Anterior cingulate cortex (tissue), 58 donors: Measurements from ENCODE around the gene DOCK3.
"Not testable (repeated sequence)": the region's sequence is repeated elsewhere in the genome, so short reads cannot be mapped to it uniquely, and the experiment has no call there.

Experiments
- DNase-seq, 58 donors: peaks; one replicate each; lab custom pipeline; 2025; lab: John Stamatoyannopoulos, UW

Gene DOCK3

DNA sequence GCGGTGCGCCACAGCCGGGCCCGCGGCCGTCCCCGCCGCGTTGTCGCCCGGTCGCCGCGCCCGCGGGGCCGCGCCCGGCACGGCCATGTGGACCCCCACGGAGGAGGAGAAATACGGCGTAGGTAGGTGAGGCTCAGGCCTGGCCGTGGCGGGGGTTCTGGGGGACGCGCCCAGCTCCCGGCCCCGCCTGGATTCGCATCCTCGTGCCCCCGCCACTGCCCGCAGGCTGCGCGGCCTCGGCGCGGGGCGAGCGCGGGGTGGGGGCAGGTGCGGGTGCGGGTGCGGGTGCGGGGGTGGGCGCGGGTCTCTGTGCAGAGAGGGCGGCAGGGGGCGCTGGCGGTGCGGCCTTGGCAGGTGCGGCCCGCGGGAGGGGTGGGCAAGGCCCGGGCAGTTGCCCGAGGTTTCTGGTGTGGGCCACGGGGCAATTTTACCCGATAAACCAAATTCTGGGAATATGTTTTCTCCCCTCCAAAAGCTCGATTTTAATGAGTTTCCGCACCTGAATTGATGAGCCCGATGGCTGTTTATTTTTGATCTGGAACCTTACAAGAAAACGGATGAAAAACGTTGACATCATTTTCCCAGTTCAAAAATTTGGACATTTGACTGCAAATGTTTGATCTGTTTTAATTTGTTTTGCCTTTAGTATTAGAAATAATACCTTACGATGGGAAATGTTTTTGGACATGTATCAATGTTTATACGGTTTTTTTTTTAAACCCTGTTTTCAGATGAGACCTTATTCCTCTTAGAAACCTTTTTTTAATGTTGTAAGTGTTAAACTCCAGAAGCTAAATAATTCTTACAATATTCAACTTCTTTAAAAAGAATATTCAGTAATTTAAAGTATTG is 678 bp downstream of the DOCK3 start:
- peak in 53 of 58 donors; percentile 26 to 85 (median 68) for DNase-seq

DNA sequence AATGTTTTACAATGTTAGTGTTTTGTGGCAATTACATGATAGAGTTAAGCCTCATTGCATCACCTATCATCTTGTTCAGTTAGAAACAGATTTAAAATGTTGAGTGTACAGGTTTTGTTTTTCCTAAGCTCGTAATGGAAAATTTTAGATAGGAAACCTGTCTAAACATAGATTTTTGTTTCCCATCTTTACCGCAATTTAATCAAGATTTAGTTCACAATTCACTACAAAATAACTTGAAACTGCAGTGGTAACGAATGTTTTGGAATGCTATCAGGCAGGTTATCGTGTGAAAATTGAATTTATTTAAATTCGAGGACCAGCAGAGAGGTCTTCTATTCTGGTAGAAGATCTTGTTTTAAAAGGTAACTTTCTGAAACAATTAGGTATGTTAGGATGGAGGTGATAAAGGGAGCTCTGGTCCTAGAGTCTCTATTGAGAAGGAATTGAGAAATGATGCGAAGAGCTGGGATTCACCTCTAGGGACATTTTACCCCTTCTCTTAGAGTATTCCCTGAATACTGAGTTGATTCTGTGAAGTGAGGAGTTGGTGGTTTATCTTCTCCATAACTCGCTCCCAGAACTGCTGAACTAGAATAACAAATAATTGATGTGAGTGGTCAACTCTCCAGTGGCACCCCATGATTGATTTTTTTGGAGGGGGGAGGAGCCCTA is 1.4 kb downstream of the DOCK3 start:
- no peak for DNase-seq

DNA sequence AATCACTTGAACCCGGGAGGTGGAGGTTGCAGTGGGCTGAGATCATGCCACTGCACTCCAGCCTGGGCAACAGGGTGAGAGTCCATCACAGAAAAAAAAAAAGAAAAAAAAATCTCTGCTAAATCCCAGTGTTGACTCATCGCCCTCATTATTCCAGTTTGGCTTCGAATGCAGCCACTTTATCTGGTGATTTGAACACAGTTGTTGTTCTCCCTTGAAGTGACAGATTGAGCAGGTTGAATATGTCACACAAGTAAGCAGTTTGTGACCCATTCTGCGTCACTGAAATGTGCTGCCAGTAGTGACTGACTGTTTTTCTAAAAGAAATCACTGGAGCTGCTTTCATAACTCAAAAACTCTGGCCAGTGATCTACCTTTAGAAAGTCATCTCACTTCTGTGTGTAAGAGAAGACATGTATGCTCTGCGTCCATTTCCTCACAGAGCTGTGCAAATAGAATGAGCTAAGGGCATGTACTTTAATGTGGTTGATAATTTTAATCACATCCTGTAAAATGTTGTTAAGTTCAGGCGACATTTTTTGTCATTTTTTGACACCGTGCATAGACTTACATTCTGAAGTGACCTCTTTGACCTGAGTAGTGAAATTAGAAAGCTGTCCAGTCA is 12.5 kb downstream of the DOCK3 start:
- DNase-seq, result peak in 5 of 58 donors; percentile 7 to 40 (median 27)

DNA sequence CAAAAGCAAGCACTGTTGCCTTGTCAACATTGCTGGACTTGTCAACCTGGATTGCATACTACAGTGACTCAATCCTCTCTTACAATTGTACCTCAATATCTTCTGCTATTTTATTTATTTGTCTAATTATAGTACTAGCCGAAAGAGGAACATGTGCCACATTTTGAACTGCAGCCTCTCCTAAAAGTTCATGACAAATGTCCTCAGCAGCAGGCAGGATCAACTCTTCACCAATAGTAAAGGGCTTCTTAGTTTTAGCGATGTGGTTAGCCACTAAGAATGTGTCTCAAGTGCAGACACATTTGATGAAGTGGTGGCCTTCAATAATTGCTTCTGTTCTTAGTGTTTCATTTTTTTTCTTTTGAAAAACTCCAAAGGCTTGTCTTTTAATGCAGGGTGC is 13.2 kb downstream of the DOCK3 start:
- no peak for DNase-seq

DNA sequence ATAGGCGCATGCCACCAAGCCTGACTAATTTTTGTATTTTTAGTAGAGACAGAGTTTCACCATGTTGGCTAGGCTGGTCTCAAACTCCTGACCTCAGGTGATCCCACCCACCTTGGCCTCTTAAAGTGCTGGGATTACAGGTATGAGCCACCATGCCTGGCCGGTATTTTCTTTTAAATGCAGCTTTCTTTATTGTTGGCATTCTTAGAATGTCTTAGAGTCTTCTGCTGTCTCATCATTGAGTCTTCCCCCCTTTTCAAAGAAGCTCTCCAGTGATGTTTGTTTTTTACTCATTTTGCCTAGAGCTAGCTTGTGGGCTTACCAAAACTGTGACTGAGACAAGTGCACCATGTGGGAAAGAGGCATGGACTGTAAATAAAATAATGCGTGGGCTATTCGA is 13.9 kb downstream of the DOCK3 start:
- DNase-seq, result not testable (repeated sequence)

GRCh38 chr3:50689558-50689957 is 14.8 kb downstream of the DOCK3 start:
- DNase-seq, result no peak

DNA sequence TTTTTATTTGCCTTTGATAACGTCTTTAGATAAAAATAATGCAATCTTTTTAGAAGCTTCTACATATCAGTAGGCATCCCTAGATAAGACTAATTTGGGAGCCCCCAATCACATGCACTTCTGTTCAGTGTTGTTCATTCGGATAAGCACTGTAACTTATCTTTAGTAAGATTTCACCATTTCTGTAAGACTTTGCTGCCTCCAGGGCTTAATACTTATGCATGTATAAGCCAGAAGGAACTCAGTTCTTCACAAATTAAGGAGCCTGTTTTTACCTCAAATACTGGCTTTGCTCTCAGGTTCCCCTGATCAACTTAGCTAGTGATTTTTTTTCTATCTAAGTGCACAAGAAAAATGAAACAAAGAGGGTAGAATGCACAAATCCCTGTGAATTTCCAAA is 20.3 kb downstream of the DOCK3 start:
- DNase-seq, result no peak

DNA sequence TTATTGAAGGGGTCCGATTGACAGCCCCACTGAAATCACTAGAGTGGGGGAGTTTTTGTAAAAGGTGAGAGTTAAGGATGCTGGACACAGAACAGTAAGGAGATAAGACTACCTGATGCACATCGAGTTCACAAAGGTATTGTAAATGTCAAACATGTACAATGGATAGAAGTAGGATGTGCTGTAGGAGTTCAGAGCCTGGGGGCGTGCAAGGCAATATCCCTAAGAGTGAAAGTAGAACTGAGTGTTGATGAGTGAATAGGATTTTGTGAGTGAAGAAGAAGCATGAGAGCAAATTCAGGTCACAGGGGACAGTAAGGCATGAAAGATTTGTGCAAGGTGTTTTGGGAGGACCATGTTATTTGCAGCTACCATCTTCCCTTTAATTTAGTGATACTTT is 21.5 kb downstream of the DOCK3 start:
- no peak for DNase-seq

DNA sequence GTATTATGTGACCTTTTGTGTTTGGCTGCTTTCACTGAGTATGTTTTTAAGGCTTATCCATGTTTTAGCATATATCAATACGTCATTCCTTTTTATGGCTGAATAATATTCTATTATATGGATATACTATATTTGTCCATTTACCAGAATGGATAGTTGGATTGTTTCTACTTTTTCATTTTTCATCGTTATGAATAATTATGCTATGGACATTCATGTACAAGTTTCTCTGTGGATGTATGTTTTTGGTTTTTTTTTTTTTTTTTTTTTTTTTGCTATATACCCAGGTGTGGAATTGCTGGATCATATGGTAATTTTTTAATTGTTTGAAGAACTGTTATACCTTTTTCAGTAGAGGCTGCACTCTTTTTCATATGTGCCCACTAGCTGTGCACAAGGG is 23.5 kb downstream of the DOCK3 start:
- no peak for DNase-seq

GRCh38 chr3:50708620-50709019 is 33.9 kb downstream of the DOCK3 start:
- peak in 9 of 58 donors; percentile 2 to 48 (median 10) for DNase-seq

DNA sequence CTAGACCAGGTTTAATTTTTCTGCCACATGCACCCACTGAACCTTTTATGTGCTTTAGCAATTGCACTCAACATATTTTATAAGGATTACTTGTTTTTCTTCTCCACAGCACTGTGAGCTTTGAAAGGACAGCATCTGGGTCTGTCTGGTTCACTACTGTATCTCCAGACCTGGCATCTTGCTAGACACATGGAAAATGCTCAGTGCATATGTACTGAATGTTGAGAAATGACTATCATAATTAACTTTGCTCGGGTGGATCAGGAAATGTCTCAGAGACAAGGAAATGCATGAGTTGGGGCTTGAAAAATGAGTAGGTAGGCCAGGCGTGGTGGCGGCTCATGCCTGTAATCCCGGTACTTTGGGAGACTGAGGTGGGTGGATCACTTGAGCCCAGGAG is 40.2 kb downstream of the DOCK3 start:
- peak in 1 of 58 donors; percentile 14 for DNase-seq

DNA sequence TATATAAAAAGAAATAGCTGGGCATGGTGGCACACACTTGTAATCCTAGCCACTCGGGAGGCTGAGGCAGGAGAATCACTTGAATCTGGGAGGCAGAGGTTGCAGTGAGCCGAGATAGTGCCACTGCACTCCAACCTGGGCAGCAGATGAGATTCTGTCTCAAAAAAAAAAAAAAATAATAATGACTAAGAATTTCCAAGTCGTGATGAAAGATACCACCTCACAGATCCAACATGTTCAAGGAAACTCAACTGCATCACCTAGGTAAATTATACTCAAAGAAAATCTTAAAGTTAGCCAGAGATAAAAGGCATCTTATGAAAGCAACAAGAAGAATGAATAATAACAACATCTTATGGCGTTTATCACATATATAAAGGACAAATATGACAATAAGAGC is 50.1 kb downstream of the DOCK3 start:
- DNase-seq, result no peak

GRCh38 chr3:50734985-50735384 is 60.3 kb downstream of the DOCK3 start:
- DNase-seq, result no peak

DNA sequence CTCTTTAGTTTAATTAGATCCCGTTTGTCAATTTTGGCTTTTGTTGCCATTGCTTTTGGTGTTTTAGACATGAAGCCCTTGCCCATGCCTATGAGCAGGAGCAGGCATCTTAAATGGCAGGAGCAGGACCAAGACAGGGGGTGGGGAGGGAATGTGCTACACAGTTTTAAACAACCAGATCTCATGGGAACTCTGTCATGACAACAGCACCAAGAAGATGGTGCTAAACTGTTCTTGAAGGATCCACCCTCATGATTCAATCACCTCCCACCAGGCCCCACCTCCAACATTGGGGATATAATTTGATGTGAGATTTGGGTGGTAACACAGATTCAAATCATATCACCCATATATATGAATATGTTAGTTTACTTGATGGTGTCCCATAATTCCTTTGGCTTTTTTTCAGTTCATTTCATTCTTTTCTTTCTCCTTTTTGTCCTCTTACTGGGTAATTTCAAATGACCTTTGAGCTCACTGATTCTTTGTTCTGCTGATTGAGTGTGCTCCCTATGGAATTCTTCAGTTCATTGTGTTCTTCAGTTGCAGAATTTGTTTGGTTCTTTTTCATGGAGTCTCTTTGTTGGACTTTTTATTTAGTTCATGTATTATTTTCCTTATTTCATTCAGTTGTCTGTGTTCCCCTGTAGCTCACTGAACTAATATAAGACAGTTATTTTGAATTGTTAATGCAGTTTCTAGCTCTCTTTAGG is 62.6 kb downstream of the DOCK3 start:
- no peak for DNase-seq

DNA sequence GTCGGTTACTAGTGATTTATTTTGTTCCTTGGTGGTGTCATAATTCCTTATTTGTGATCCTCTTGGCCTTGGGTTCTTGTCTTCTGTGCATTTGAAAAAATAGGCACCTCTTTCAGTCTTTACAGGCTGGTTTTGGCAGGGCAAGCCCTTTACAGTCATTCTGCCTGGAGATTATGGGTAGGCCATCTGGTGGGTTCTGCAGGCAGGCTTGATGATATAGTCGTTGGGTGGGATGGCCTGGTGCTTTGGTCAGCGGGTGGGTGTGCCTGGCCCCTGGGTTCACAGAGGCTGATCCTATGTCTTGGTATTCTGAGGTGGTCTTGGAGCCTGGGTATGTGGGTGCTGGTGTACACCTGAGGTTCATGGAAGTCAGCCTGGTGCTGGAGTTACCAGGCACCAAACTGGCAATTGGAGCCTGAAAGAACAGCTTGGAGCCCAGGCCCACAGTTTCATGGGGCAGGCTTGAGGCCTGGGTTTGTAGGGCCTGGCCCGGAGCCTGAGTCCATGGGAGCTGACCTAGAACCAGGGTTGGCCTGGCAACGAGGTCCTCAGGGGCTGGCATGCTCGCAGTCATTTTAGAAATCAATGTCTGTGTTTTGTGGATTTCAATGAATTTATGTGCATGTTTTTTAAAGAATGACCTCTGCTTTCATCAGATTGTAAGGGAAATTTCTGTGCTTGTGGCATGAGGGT is 63.3 kb downstream of the DOCK3 start:
- peak in 11 of 58 donors; percentile 0 to 11 (median 3) for DNase-seq

DNA sequence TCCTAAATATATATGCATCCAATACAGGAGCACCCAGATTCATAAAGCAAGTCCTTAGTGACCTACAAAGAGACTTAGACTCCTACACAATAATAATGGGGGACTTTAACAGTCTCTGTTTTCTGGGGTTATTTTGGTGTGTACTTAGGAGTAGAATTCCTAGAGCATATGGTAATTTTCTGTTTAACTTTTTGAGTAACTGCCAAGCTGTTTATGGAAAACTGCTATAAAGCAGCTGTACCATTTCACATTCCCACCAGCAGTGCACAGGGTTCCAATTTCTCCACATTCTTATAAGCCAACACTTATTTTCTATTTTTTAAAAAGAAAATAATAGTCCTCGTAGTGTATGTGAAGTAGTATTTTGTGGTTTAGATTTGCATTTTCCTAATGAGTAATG is 68.9 kb downstream of the DOCK3 start:
- no peak for DNase-seq

- DNase-seq, result no peak
Measured at GRCh38 chr3:50749822-50750221, 75.1 kb downstream of the DOCK3 start.

DNA sequence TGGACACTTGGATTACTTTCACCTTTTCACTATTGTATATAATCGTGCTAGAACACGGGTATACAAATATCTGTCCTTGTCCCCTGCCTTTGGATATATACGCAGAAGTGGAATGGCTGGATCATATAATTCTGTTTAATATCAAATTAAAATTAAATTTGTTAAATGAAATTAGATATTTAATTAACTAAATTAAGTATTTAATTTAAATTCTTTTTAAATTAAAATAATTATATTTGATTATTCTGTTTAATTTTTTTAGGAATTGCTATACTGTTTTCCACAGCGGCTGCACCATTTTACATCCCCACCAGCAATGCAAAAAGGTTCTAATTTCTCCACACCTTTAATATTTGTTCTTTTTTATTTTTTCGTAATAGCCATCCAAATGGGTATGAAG is 84.3 kb downstream of the DOCK3 start:
- DNase-seq, result no peak

DNA sequence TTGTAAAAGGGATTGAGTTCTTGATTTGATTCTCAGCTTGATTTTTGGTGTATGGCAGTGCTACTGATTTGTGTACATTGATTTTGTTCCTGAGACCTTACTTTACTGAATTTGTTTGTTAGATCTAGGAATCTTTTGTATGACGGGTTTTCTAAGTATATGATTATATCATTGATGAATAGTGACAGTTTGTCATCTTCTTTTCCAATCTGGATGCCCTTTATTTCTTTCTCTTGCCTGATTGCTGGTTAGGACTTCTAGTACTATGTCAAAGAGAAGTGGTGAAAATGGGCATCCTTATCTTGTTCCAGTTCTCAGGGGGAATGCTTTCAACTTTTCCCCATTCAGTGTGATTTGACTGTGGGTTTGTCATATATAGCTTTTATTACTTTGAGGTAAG is 103.0 kb downstream of the DOCK3 start:
- no peak for DNase-seq

- DNase-seq, result not testable (repeated sequence)
Measured at GRCh38 chr3:50781766-50782165, 107.0 kb downstream of the DOCK3 start.
